Measurements from ENCODE around the gene ACVRL1. TPM values are rescaled to one million over a fixed set of nuclear protein-coding genes. Genes with fewer than 3 reads are reported as not detected.

The ACVRL1 gene
- total and polyA plus RNA-seq, 4 donors, result 3.4 to 96.9 (median 33.6) TPM

GRCh38 chr12:51866324-51866723, 41.0 kb upstream of the ACVRL1 start:
- 96 to 97% methylated on average over 4 of the region's 4 CpGs for WGBS, 2 donors
- H3K27me3 ChIP-seq (ENCODE audit: control insufficient read depth in 1 of 2, insufficient read depth in 2 of 2, low read length in 1 of 2), result no peaks in the 10 kb centered on the region
- H3K4me1 ChIP-seq (ENCODE audit: control insufficient read depth in 1 of 2, insufficient read depth in 2 of 2, low read length in 2 of 2), result no peaks in the 10 kb centered on the region
- no peaks in the 10 kb centered on the region for H3K9me3 ChIP-seq (ENCODE audit: control insufficient read depth, low read length)
- intact Hi-C loops (cut with DNase I), result no loop called here
- ATAC-seq (ENCODE audit: low FRiP score) (no peak), DNase-seq (peak in 1 of 2 donors; percentile 27)
- H3K4me3 ChIP-seq (ENCODE audit: low read length in 2 of 2), result no peak overlapping the region
- H3K36me3 ChIP-seq (ENCODE audit: control insufficient read depth in 1 of 2, insufficient read depth in 2 of 2, low read length in 1 of 2), result no peaks in the 10 kb centered on the region
- H3K27ac ChIP-seq (ENCODE audit: low read depth in 1 of 2, low read length in 2 of 2), result no peak overlapping the region

GRCh38 chr12:51866762-51867161, 40.5 kb upstream of the ACVRL1 start:
- H3K27me3 ChIP-seq (ENCODE audit: control insufficient read depth in 1 of 2, insufficient read depth in 2 of 2, low read length in 1 of 2), result no peaks in the 10 kb centered on the region

GRCh38 chr12:51867371-51867770, 39.9 kb upstream of the ACVRL1 start:
- Histone ChIP-seq H3K9me3 (ENCODE audit: control insufficient read depth, low read length) (no peaks in the 10 kb centered on the region), H3K4me1 (ENCODE audit: control insufficient read depth in 1 of 2, insufficient read depth in 2 of 2, low read length in 2 of 2) (no peaks in the 10 kb centered on the region), H3K4me3 (ENCODE audit: low read length in 2 of 2) (no peak overlapping the region), H3K27ac (ENCODE audit: low read depth in 1 of 2, low read length in 2 of 2) (no peak overlapping the region), H3K27me3 (ENCODE audit: control insufficient read depth in 1 of 2, insufficient read depth in 2 of 2, low read length in 1 of 2) (no peaks in the 10 kb centered on the region), H3K36me3 (ENCODE audit: control insufficient read depth in 1 of 2, insufficient read depth in 2 of 2, low read length in 1 of 2) (no peaks in the 10 kb centered on the region)
- ATAC-seq (ENCODE audit: low FRiP score) (no peak), DNase-seq (peak in 1 of 2 donors; percentile 6)
- intact Hi-C loops (cut with DNase I), result no loop called here

More at GRCh38 chr12:51866762-51867161, 40.5 kb upstream of the ACVRL1 start:
- DNase-seq (no peak), ATAC-seq (ENCODE audit: low FRiP score) (no peak)
- intact Hi-C loops (cut with DNase I), result no loop called here
- H3K36me3 ChIP-seq (ENCODE audit: control insufficient read depth in 1 of 2, insufficient read depth in 2 of 2, low read length in 1 of 2), result no peaks in the 10 kb centered on the region
- no peak overlapping the region for H3K27ac ChIP-seq (ENCODE audit: low read depth in 1 of 2, low read length in 2 of 2)
- H3K9me3 ChIP-seq (ENCODE audit: control insufficient read depth, low read length), result no peaks in the 10 kb centered on the region
- H3K4me1 ChIP-seq (ENCODE audit: control insufficient read depth in 1 of 2, insufficient read depth in 2 of 2, low read length in 2 of 2), result no peaks in the 10 kb centered on the region
- H3K4me3 ChIP-seq (ENCODE audit: low read length in 2 of 2), result no peak overlapping the region
- 94 to 95% methylated on average over 8 of the region's 8 CpGs for WGBS, 2 donors

GRCh38 chr12:51867796-51868428, 39.4 kb upstream of the ACVRL1 start:
- intact Hi-C loops (cut with DNase I), result no loop called here
- Histone ChIP-seq H3K4me3 (ENCODE audit: low read length in 2 of 2) (no peak overlapping the region), H3K36me3 (ENCODE audit: control insufficient read depth in 1 of 2, insufficient read depth in 2 of 2, low read length in 1 of 2) (no peaks in the 10 kb centered on the region), H3K27me3 (ENCODE audit: control insufficient read depth in 1 of 2, insufficient read depth in 2 of 2, low read length in 1 of 2) (no peaks in the 10 kb centered on the region), H3K27ac (ENCODE audit: low read depth in 1 of 2, low read length in 2 of 2) (no peak overlapping the region), H3K4me1 (ENCODE audit: control insufficient read depth in 1 of 2, insufficient read depth in 2 of 2, low read length in 2 of 2) (no peaks in the 10 kb centered on the region), H3K9me3 (ENCODE audit: control insufficient read depth, low read length) (no peaks in the 10 kb centered on the region)
- no peak for ATAC-seq (ENCODE audit: low FRiP score)
- DNase-seq, result peak in 1 of 2 donors; percentile 55
- WGBS, 2 donors, result 96% methylated on average over 12 of the region's 12 CpGs

- H3K4me3 ChIP-seq (ENCODE audit: low read length in 2 of 2), result peak overlapping the region in 1 of 2 donors; percentile 1
- H3K27ac ChIP-seq (ENCODE audit: low read depth in 1 of 2, low read length in 2 of 2), result no peak overlapping the region
- ATAC-seq (ENCODE audit: low FRiP score), result peak; percentile 42
- H3K4me1 ChIP-seq (ENCODE audit: control insufficient read depth in 1 of 2, insufficient read depth in 2 of 2, low read length in 2 of 2), result no peaks in the 10 kb centered on the region
- intact Hi-C loops (cut with DNase I), result no loop called here
- no peaks in the 10 kb centered on the region for H3K27me3 ChIP-seq (ENCODE audit: control insufficient read depth in 1 of 2, insufficient read depth in 2 of 2, low read length in 1 of 2)
- H3K9me3 ChIP-seq (ENCODE audit: control insufficient read depth, low read length), result no peaks in the 10 kb centered on the region
- DNase-seq, result peak in 1 of 2 donors; percentile 77
- WGBS, 2 donors, result 5% methylated on average over 55 to 67 of the region's 67 CpGs
- no peaks in the 10 kb centered on the region for H3K36me3 ChIP-seq (ENCODE audit: control insufficient read depth in 1 of 2, insufficient read depth in 2 of 2, low read length in 1 of 2)
These were observed 38.3 kb upstream of the ACVRL1 start for GRCh38 chr12:51868821-51869495.

GRCh38 chr12:51869496-51869865, 37.8 kb upstream of the ACVRL1 start:
- no peak overlapping the region for H3K4me3 ChIP-seq (ENCODE audit: low read length in 2 of 2)
- intact Hi-C loops (cut with DNase I), result no loop called here
- no peaks in the 10 kb centered on the region for H3K9me3 ChIP-seq (ENCODE audit: control insufficient read depth, low read length)
- H3K27ac ChIP-seq (ENCODE audit: low read depth in 1 of 2, low read length in 2 of 2), result no peak overlapping the region
- ATAC-seq (ENCODE audit: low FRiP score) (no peak), DNase-seq (peak; percentile 43 to 79)
- no peaks in the 10 kb centered on the region for H3K4me1 ChIP-seq (ENCODE audit: control insufficient read depth in 1 of 2, insufficient read depth in 2 of 2, low read length in 2 of 2)
- no peaks in the 10 kb centered on the region for H3K27me3 ChIP-seq (ENCODE audit: control insufficient read depth in 1 of 2, insufficient read depth in 2 of 2, low read length in 1 of 2)
- H3K36me3 ChIP-seq (ENCODE audit: control insufficient read depth in 1 of 2, insufficient read depth in 2 of 2, low read length in 1 of 2), result no peaks in the 10 kb centered on the region
- 38 to 39% methylated on average over 20 of the region's 20 CpGs for WGBS, 2 donors

GRCh38 chr12:51869931-51870330, 37.4 kb upstream of the ACVRL1 start:
- intact Hi-C loops (cut with DNase I), result no loop called here
- WGBS, 2 donors, result 89 to 91% methylated on average over 3 of the region's 3 CpGs

GRCh38 chr12:51870504-51870903, 36.8 kb upstream of the ACVRL1 start:
- WGBS, 2 donors, result 73 to 77% methylated on average over 4 of the region's 4 CpGs
- H3K27me3 ChIP-seq (ENCODE audit: control insufficient read depth in 1 of 2, insufficient read depth in 2 of 2, low read length in 1 of 2), result no peaks in the 10 kb centered on the region
- intact Hi-C loops (cut with DNase I), result no loop called here
- no peaks in the 10 kb centered on the region for H3K4me1 ChIP-seq (ENCODE audit: control insufficient read depth in 1 of 2, insufficient read depth in 2 of 2, low read length in 2 of 2)
- H3K4me3 ChIP-seq (ENCODE audit: low read length in 2 of 2), result no peak overlapping the region
- DNase-seq (no peak), ATAC-seq (ENCODE audit: low FRiP score) (no peak)
- H3K36me3 ChIP-seq (ENCODE audit: control insufficient read depth in 1 of 2, insufficient read depth in 2 of 2, low read length in 1 of 2), result no peaks in the 10 kb centered on the region
- no peak overlapping the region for H3K27ac ChIP-seq (ENCODE audit: low read depth in 1 of 2, low read length in 2 of 2)
- no peaks in the 10 kb centered on the region for H3K9me3 ChIP-seq (ENCODE audit: control insufficient read depth, low read length)

More at GRCh38 chr12:51869931-51870330, 37.4 kb upstream of the ACVRL1 start:
- Histone ChIP-seq H3K4me1 (ENCODE audit: control insufficient read depth in 1 of 2, insufficient read depth in 2 of 2, low read length in 2 of 2) (no peaks in the 10 kb centered on the region), H3K36me3 (ENCODE audit: control insufficient read depth in 1 of 2, insufficient read depth in 2 of 2, low read length in 1 of 2) (no peaks in the 10 kb centered on the region), H3K27ac (ENCODE audit: low read depth in 1 of 2, low read length in 2 of 2) (no peak overlapping the region), H3K27me3 (ENCODE audit: control insufficient read depth in 1 of 2, insufficient read depth in 2 of 2, low read length in 1 of 2) (no peaks in the 10 kb centered on the region), H3K4me3 (ENCODE audit: low read length in 2 of 2) (no peak overlapping the region), H3K9me3 (ENCODE audit: control insufficient read depth, low read length) (no peaks in the 10 kb centered on the region)
- DNase-seq, result peak; percentile 43 to 53
- no peak for ATAC-seq (ENCODE audit: low FRiP score)

- DNase-seq, result peak; percentile 56 to 82
- Histone ChIP-seq H3K27me3 (ENCODE audit: control insufficient read depth in 1 of 2, insufficient read depth in 2 of 2, low read length in 1 of 2) (no peaks in the 10 kb centered on the region), H3K9me3 (ENCODE audit: control insufficient read depth, low read length) (no peaks in the 10 kb centered on the region), H3K4me1 (ENCODE audit: control insufficient read depth in 1 of 2, insufficient read depth in 2 of 2, low read length in 2 of 2) (no peaks in the 10 kb centered on the region), H3K36me3 (ENCODE audit: control insufficient read depth in 1 of 2, insufficient read depth in 2 of 2, low read length in 1 of 2) (no peaks in the 10 kb centered on the region), H3K4me3 (ENCODE audit: low read length in 2 of 2) (no peak overlapping the region), H3K27ac (ENCODE audit: low read depth in 1 of 2, low read length in 2 of 2) (no peak overlapping the region)
- no peak for ATAC-seq (ENCODE audit: low FRiP score)
- WGBS, 2 donors, result 89 to 91% methylated on average over 6 of the region's 6 CpGs
- intact Hi-C loops (cut with DNase I), result no loop called here
These were observed 36.2 kb upstream of the ACVRL1 start for GRCh38 chr12:51871126-51871525.

Measured in aorta (tissue), 5 donors.